Measurements from ENCODE around the gene SLFN14. TPM values are rescaled to one million over a fixed set of nuclear protein-coding genes. Genes with fewer than 3 reads are reported as not detected.
"Not testable (repeated sequence)": the region's sequence is repeated elsewhere in the genome, so short reads cannot be mapped to it uniquely, and the experiment has no call there.

Gene SLFN14
- total RNA-seq, 1 experiment from 2014 or later, result not detected

GRCh38 chr17:35519906-35520442, 40.6 kb downstream of the SLFN14 start:
- BruUV-seq (replicated peaks), result no TSS peak
- H3K27ac Mint-ChIP-seq (ENCODE audit: low read depth, unreplicated experiment), result no peak overlapping the region
- no peak for TF ChIP-seq CTCF (IDR thresholded peaks at IDR 0.05; ENCODE audit: unreplicated experiment)
- no peaks in the 10 kb centered on the region for H3K36me3 Mint-ChIP-seq (ENCODE audit: insufficient read depth, unreplicated experiment)
- peaks cover 67% of the 10 kb centered on the region for H3K27me3 Mint-ChIP-seq (ENCODE audit: insufficient read depth, unreplicated experiment)
- no peaks in the 10 kb centered on the region for H3K4me1 Mint-ChIP-seq (ENCODE audit: insufficient read depth, unreplicated experiment)
- intact Hi-C loops (cut with micrococcal nuclease), result no loop called here
- no peak for DNase-seq (ENCODE audit: unreplicated experiment)
- POLR2A ChIA-PET, result no interaction called here
- CTCF ChIA-PET, result interaction anchor here (0.7 to 3.9 kb wide), 5 partner anchors 14 to 252 kb away, joined by 3 to 15 read pairs (median 5); no protein-coding TSS in a partner anchor
- H3K9me3 Mint-ChIP-seq (ENCODE audit: unreplicated experiment), result no peaks in the 10 kb centered on the region
- no peak overlapping the region for H3K4me3 Mint-ChIP-seq (ENCODE audit: unreplicated experiment)

DNA sequence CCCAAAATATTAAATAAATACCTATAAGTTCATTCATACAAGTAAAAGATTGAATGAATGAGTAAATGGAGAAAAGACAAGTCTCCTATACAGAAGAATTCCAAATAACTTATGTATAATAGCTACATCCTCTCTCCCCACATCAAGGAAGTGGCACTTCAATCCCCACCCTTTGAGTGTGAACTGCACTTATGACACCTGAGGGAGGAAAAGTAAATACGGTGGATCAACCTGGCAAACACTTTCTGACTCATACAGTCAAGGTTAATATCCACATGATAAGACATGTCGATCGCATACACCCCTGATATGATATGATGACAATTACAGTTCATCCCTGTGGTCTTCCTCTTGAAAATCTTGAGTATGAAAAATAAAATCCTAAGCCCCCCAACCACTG, 41.2 kb downstream of the SLFN14 start:
- Mint-ChIP-seq H3K4me1 (ENCODE audit: insufficient read depth, unreplicated experiment) (no peaks in the 10 kb centered on the region), H3K4me3 (ENCODE audit: unreplicated experiment) (no peak overlapping the region), H3K36me3 (ENCODE audit: insufficient read depth, unreplicated experiment) (no peaks in the 10 kb centered on the region), H3K27ac (ENCODE audit: low read depth, unreplicated experiment) (no peak overlapping the region), H3K9me3 (ENCODE audit: unreplicated experiment) (no peaks in the 10 kb centered on the region), H3K27me3 (ENCODE audit: insufficient read depth, unreplicated experiment) (peaks cover 67% of the 10 kb centered on the region)
- peak; percentile 38 for DNase-seq (ENCODE audit: unreplicated experiment)
- ChIA-PET POLR2A (no interaction called here), CTCF (interaction anchor here (0.6 to 3.0 kb wide), 5 partner anchors 15 to 306 kb away, joined by 3 to 14 read pairs (median 4); no protein-coding TSS in a partner anchor)
- TF ChIP-seq CTCF (IDR thresholded peaks at IDR 0.05; ENCODE audit: unreplicated experiment), result no peak
- no TSS peak for BruUV-seq (replicated peaks)
- intact Hi-C loops (cut with micrococcal nuclease), result no loop called here

DNA sequence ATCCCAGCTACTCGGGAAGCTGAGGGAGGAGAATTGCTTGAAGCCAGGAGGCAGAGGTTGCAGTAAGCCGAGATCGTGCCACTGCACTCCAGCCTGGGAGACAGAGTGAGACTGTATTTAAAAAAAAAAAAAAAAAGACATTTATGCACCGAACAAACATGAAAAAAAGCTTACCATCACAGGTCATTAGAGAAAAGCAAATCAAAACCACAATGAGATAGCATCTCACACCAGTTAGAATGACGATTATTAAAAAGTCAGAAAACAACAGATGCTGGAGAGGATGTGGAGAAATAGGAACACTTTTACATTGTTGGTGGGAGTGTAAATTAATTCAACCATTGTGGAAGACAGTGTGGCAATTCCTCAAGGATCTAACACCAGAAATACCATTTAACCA, 42.2 kb downstream of the SLFN14 start:
- H3K4me3 Mint-ChIP-seq (ENCODE audit: unreplicated experiment); DNase-seq (ENCODE audit: unreplicated experiment); BruUV-seq (replicated peaks); H3K4me1 Mint-ChIP-seq (ENCODE audit: insufficient read depth, unreplicated experiment); H3K27ac Mint-ChIP-seq (ENCODE audit: low read depth, unreplicated experiment); H3K9me3 Mint-ChIP-seq (ENCODE audit: unreplicated experiment); POLR2A ChIA-PET; intact Hi-C loops (cut with micrococcal nuclease); H3K36me3 Mint-ChIP-seq (ENCODE audit: insufficient read depth, unreplicated experiment): not testable (repeated sequence)
- peaks cover 67% of the 10 kb centered on the region for H3K27me3 Mint-ChIP-seq (ENCODE audit: insufficient read depth, unreplicated experiment)
- CTCF ChIA-PET, result interaction anchor here (1.0 kb wide), 1 partner anchor 205 kb away, joined by 3 read pairs; no protein-coding TSS in a partner anchor

GRCh38 chr17:35515027-35515426, 45.6 kb downstream of the SLFN14 start:
- Mint-ChIP-seq H3K9me3 (ENCODE audit: unreplicated experiment) (no peaks in the 10 kb centered on the region), H3K36me3 (ENCODE audit: insufficient read depth, unreplicated experiment) (no peaks in the 10 kb centered on the region), H3K4me1 (ENCODE audit: insufficient read depth, unreplicated experiment) (no peaks in the 10 kb centered on the region), H3K27me3 (ENCODE audit: insufficient read depth, unreplicated experiment) (peaks cover 85% of the 10 kb centered on the region), H3K27ac (ENCODE audit: low read depth, unreplicated experiment) (no peak overlapping the region), H3K4me3 (ENCODE audit: unreplicated experiment) (no peak overlapping the region)
- TF ChIP-seq CTCF (IDR thresholded peaks at IDR 0.05; ENCODE audit: unreplicated experiment), result no peak
- BruUV-seq (replicated peaks), result no TSS peak
- POLR2A ChIA-PET, result no interaction called here
- CTCF ChIA-PET, result interaction anchor here (0.6 to 1.5 kb wide), 2 partner anchors 19 to 350 kb away, joined by 6 to 7 read pairs; no protein-coding TSS in a partner anchor
- DNase-seq (ENCODE audit: unreplicated experiment), result no peak
- intact Hi-C loops (cut with micrococcal nuclease), result no loop called here
